ENCODE results near the gene COMT.

GRCh38 chr22:19893363-19893762, 48.2 kb upstream of the COMT start:
- TF ChIP-seq, protein P1, sequence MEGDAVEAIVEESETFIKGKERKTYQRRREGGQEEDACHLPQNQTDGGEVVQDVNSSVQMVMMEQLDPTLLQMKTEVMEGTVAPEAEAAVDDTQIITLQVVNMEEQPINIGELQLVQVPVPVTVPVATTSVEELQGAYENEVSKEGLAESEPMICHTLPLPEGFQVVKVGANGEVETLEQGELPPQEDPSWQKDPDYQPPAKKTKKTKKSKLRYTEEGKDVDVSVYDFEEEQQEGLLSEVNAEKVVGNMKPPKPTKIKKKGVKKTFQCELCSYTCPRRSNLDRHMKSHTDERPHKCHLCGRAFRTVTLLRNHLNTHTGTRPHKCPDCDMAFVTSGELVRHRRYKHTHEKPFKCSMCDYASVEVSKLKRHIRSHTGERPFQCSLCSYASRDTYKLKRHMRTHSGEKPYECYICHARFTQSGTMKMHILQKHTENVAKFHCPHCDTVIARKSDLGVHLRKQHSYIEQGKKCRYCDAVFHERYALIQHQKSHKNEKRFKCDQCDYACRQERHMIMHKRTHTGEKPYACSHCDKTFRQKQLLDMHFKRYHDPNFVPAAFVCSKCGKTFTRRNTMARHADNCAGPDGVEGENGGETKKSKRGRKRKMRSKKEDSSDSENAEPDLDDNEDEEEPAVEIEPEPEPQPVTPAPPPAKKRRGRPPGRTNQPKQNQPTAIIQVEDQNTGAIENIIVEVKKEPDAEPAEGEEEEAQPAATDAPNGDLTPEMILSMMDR (IDR thresholded peaks at IDR 0.05; ENCODE audit: insufficient read depth, low read length): no peak
- no peak for TF ChIP-seq REST (IDR thresholded peaks at IDR 0.05; ENCODE audit: insufficient replicate concordance, low read depth)
- TF ChIP-seq SPI1 (IDR thresholded peaks at IDR 0.05; ENCODE audit: borderline replicate concordance, low read depth): no peak
- no peak for TF ChIP-seq POLR2AphosphoS5 (IDR thresholded peaks at IDR 0.05; ENCODE audit: low read depth)

All from HL-60 (cell line).